GM18868 (cell line): ENCODE data around the gene MBD4.
"Not testable (repeated sequence)": the region's sequence is repeated elsewhere in the genome, so short reads cannot be mapped to it uniquely, and the experiment has no call there.

ENCODE experiments used
- ATAC-seq: cut with Tn5 transposase; IDR thresholded peaks from one replicate; pipeline ENCODE4 v1.9.1; 2021; ENCODE audit warnings: mild to moderate bottlenecking, moderate library complexity; ENCODE audit not compliant: unreplicated experiment

The MBD4 gene

DNA sequence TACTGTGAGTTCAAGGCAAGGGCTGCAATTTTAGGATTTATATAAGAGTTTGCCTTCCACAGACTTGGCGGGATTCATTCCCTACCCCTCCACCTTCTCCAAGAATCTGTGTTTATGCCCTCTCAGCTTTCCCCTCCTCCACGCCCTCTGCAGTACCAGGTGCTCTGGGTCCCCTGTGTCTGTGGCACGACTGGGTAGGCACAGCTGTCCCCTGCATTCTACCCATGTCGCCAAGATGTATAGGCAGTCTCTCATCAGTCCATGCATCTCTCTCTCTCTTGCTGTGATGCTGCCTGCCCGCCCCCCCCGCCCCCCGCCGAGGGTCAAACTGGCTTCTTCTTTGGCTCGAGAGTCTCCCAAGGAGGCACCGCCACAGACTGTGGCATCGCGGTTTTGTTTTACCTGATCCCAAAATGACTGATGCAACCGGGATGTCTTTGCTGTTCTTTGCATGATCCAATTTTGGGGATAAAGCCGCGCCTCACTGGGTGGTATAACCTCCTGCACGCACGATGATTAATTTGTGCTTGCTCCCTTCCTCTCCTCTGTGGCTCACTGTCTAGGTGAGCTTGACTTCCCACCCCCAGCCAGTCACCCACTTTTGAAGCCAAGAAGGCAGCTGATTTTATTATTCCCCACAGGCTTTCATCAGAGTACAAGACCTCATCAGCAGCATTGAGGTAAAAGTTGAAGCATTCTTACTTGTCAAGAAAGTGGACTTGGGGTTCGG lies 55.0 kb downstream of the MBD4 start:
- ATAC-seq = no peak

DNA sequence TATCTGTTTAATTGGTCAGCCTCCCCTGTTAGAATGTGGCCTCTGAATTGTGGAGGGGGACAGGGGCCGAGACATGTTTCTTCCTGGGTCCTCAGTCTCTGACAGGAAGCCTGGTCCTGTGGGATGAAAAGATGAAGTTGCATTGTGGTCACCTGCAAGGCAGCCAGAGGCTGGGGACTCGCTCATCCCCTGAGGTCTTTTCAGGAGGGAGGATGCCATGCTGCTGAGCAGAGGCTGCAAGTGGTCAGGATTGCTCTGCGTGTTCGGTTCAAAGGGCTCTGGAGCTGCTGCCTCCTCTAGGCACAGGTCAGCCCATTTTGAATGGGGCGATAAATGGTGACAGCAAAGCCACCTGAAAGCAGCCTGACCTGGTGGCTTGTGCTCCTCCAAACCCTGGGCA lies 55.6 kb downstream of the MBD4 start:
- not testable (repeated sequence) for ATAC-seq

DNA sequence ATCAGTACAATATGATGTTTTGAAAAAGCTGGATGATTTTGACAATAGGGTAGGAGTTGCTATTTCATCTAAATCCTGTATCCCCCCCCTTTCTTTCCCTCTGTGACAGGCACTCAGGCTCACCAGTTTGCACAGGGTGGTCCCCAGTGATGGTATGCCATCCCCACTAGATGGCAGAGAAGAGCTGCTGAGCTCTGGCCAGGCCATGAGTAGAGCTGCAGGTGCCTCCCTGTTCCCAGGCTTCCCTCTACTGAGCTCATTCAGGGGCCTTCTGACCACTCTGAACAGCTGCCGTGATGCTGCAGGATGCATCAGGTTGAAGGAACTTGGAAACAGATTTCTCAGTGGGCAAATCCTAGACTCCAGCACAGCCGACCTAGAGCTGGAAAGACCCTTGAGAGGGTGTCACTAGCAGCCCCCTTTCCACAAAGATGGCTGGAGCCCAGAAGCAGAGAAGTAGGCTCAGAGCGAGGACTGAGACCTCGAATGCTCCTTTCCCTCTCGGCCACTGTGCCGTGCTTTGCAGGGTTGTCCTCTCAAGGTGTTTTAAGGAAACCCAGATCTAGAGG lies 56.4 kb downstream of the MBD4 start:
- peak; percentile 91 for ATAC-seq

DNA sequence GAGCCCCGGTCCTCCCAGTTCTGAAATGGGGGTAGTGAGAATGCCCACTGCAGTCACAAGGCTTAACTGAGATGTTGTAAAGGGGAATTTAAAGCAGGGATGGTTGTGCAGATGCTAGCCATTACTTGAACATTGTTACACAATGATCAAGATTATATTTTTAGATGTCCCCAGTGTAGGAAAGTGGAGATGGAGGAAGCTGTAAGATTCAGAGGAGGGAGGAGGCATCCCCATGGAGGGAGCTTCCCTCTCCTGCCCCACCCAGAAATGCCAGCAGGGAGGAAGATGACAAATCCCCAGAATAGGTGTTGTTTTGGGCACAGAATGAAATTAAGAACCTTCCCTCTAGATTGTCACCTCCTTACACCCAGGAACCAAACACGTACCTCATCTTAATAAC lies 57.4 kb downstream of the MBD4 start:
- ATAC-seq = no peak
